SK-N-SH (cell line): ENCODE measurements around the gene DLG2. TPM values are rescaled to one million over a fixed set of nuclear protein-coding genes. Genes with fewer than 3 reads are reported as not detected.

ENCODE experiments used
- CTCF ChIA-PET: fragments of 300-600, 350-600 bp; formaldehyde crosslinking; extraction: SDS; loops from one replicate; lab custom pipeline; 2021; lab: Yijun Ruan, JAX
- POLR2A ChIA-PET: fragments of 350-600 bp; sonication (Branson Sonifier 250); formaldehyde crosslinking; extraction: SDS; loops from one replicate; lab custom pipeline; 2020; ENCODE audit warnings: antibody characterized with exemption, inconsistent platforms; lab: Yijun Ruan, JAX
- DNase-seq: peaks from one replicate; pipeline ENCODE4 v3.0.0; 2012
- H2AFZ ChIP-seq: fragments of 200-600 bp; sonication (generic); 2 replicates; pipeline ENCODE4 v1.8.1; 2016; ENCODE audit warnings: antibody characterized with exemption, mild to moderate bottlenecking, low read depth
- H3F3A ChIP-seq: fragments of 200-600 bp; sonication (generic); replicated peaks from 2 replicates; pipeline ENCODE3; 2016; ENCODE audit warnings: antibody characterized with exemption, mild to moderate bottlenecking; ENCODE audit not compliant: insufficient read depth
- H3K27ac ChIP-seq, 2 experiments: fragments of 200-500 bp in 1 of 2; fragments of 200-600 bp in 1 of 2; sonication (Bioruptor generic) in 1 of 2; sonication (generic), shearing (Covaris generic) in 1 of 2; 2 replicates each; pipeline versions ENCODE4 v1.5.1 to v1.6.1; 2014 to 2016; ENCODE audit warnings: low read depth in 2 of 2, inconsistent platforms in 1 of 2, low read length in 1 of 2, mild to moderate bottlenecking in 1 of 2, mixed read lengths in 1 of 2
- H3K27me3 ChIP-seq: fragments of 200-600 bp; sonication (generic), shearing (Covaris generic); 2 replicates; pipeline ENCODE4 v1.6.1; 2016; ENCODE audit warnings: mixed run types; ENCODE audit not compliant: insufficient read depth
- H3K36me3 ChIP-seq, 2 experiments: fragments of 200-500 bp in 1 of 2; fragments of 200-600 bp in 1 of 2; sonication (Bioruptor generic) in 1 of 2; sonication (generic) in 1 of 2; replicated peaks in 1 of 2; 2 replicates each; pipeline versions ENCODE3 to v1.5.1; 2014 to 2016; ENCODE audit warnings: low read length in 1 of 2, mild to moderate bottlenecking in 1 of 2; ENCODE audit not compliant: insufficient read depth in 2 of 2, control insufficient read depth in 1 of 2
- H3K4me1 ChIP-seq, 2 experiments: fragments of 200-500 bp in 1 of 2; fragments of 200-600 bp in 1 of 2; sonication (Bioruptor generic) in 1 of 2; sonication (generic), shearing (Covaris generic) in 1 of 2; 2 replicates each; pipeline versions ENCODE4 v1.5.1 to v1.6.1; 2014 to 2016; ENCODE audit warnings: low read depth in 1 of 2, low read length in 1 of 2, mixed run types in 1 of 2; ENCODE audit not compliant: insufficient read depth in 2 of 2, control insufficient read depth in 1 of 2
- H3K4me2 ChIP-seq: fragments of 200-600 bp; sonication (generic), shearing (Covaris generic); 2 replicates; pipeline ENCODE4 v1.6.1; 2017; ENCODE audit warnings: mixed run types
- H3K4me3 ChIP-seq, 2 experiments: fragments of 200-500 bp in 1 of 2; fragments of 200-600 bp in 1 of 2; sonication (Bioruptor generic) in 1 of 2; sonication (generic), shearing (Covaris generic) in 1 of 2; 2 replicates each; pipeline versions ENCODE4 v1.5.1 to v1.8.1; 2014 to 2016; ENCODE audit warnings: low read depth in 2 of 2, inconsistent platforms in 1 of 2, low read length in 1 of 2, mild to moderate bottlenecking in 1 of 2, mixed read lengths in 1 of 2, moderate library complexity in 1 of 2
- H3K79me2 ChIP-seq: fragments of 200-600 bp; sonication (generic); 2 replicates; pipeline ENCODE4 v1.8.1; 2017; ENCODE audit warnings: mild to moderate bottlenecking; ENCODE audit not compliant: insufficient read depth
- H3K9ac ChIP-seq: fragments of 200-600 bp; sonication (generic); 2 replicates; pipeline ENCODE4 v1.6.1; 2017; ENCODE audit warnings: mixed run types
- H3K9me2 ChIP-seq: fragments of 200-600 bp; sonication (generic); 2 replicates; pipeline ENCODE4 v1.6.1; 2017; ENCODE audit warnings: mixed run types
- H3K9me3 ChIP-seq: fragments of 200-600 bp; sonication (generic); 2 replicates; pipeline ENCODE4 v1.6.1; 2017; ENCODE audit warnings: mixed run types, mild to moderate bottlenecking, moderate library complexity
- H4K20me1 ChIP-seq: fragments of 200-600 bp; sonication (generic); 2 replicates; pipeline ENCODE4 v1.6.1; 2017; ENCODE audit warnings: mild to moderate bottlenecking, mixed run types; ENCODE audit not compliant: insufficient read depth
- CHD2 ChIP-seq: fragments of 150-350 bp; IDR thresholded peaks from 2 replicates; pipeline ENCODE4 v1.6.1; 2018; ENCODE audit warnings: low read length; ENCODE audit not compliant: partially characterized antibody
- EP300 ChIP-seq, 2 experiments: IDR thresholded peaks; 2 replicates each; pipeline versions ENCODE4 v1.4.0 to v1.6.1; 2012; ENCODE audit warnings: borderline replicate concordance in 1 of 2, low read depth in 1 of 2, low read length in 1 of 2
- FOXJ3 ChIP-seq: sonication (generic); formaldehyde crosslinking; IDR thresholded peaks from 2 replicates; pipeline ENCODE4 v1.5.1; 2020; ENCODE audit warnings: mild to moderate bottlenecking, missing genetic modification reagents
- FOXM1 ChIP-seq: IDR thresholded peaks from 2 replicates; pipeline ENCODE4 v1.4.0; 2012; ENCODE audit warnings: low read depth, mild to moderate bottlenecking
- GATA2 ChIP-seq: sonication (generic); formaldehyde crosslinking; IDR thresholded peaks from 2 replicates; pipeline ENCODE4 v1.5.0; 2020; ENCODE audit warnings: mild to moderate bottlenecking, missing genetic modification reagents
- NFIC ChIP-seq: IDR thresholded peaks from 2 replicates; pipeline ENCODE4 v1.4.0; 2012; ENCODE audit warnings: borderline replicate concordance
- POLR2AphosphoS5 ChIP-seq: IDR thresholded peaks from 2 replicates; pipeline ENCODE4 v1.6.1; 2012; ENCODE audit warnings: low read depth, low read length
- RAD21 ChIP-seq: IDR thresholded peaks from 2 replicates; pipeline ENCODE4 v1.6.1; 2012; ENCODE audit warnings: mild to moderate bottlenecking, low read length
- RCOR1 ChIP-seq: fragments of 150-350 bp; IDR thresholded peaks from 2 replicates; pipeline ENCODE4 v1.6.1; 2017; ENCODE audit warnings: antibody characterized with exemption, low read length
- SIN3A ChIP-seq: IDR thresholded peaks from 2 replicates; pipeline ENCODE4 v1.6.1; 2012; ENCODE audit warnings: low read depth, mild to moderate bottlenecking, low read length, moderate library complexity, borderline replicate concordance
- SMC3 ChIP-seq: IDR thresholded peaks from 2 replicates; pipeline ENCODE4 v1.6.1; 2012; ENCODE audit warnings: low read depth, low read length, improper control_type of control experiment
- TAF1 ChIP-seq: IDR thresholded peaks from 2 replicates; pipeline ENCODE4 v1.6.1; 2012; ENCODE audit warnings: low read depth, mild to moderate bottlenecking, low read length, moderate library complexity, borderline replicate concordance
- WGBS: methylation state at CpG from one replicate; pipeline ENCODE4 v1.1.6; 2017; ENCODE audit warnings: low lambda C conversion rate; 5-methylcytosine and 5-hydroxymethylcytosine counted together
- polyA plus RNA-seq, 3 experiments: library from polyadenylated mRNA; depleted of rRNA; stranded (reverse); fragments of >200 nt; gene quantifications; 2 replicates each; pipeline ENCODE4 v1.2.3, GENCODE V29; 2012
- TF ChIP-seq, protein P1 (sequence below): fragments of 200-600 bp; sonication (generic); IDR thresholded peaks from 2 replicates; pipeline ENCODE4 v1.6.1; 2017; ENCODE audit warnings: antibody characterized with exemption, mild to moderate bottlenecking, moderate library complexity
- TF ChIP-seq, protein P2 (sequence below): IDR thresholded peaks from 2 replicates; pipeline ENCODE4 v1.4.0; 2012; ENCODE audit warnings: low read depth
- TF ChIP-seq, protein P3 (sequence below): IDR thresholded peaks from 2 replicates; pipeline ENCODE4 v1.4.0; 2012; ENCODE audit warnings: low read depth, borderline replicate concordance
- TF ChIP-seq, protein P4 (sequence below): fragments of 150-350 bp; IDR thresholded peaks from 2 replicates; pipeline ENCODE4 v1.6.1; 2017; ENCODE audit warnings: antibody characterized with exemption, low read length, low read depth, borderline replicate concordance

Gene DLG2
- polyA plus RNA-seq, 1 of the 3 experiments (the other 2 are of a cell fraction), result 0.21 TPM

DNA sequence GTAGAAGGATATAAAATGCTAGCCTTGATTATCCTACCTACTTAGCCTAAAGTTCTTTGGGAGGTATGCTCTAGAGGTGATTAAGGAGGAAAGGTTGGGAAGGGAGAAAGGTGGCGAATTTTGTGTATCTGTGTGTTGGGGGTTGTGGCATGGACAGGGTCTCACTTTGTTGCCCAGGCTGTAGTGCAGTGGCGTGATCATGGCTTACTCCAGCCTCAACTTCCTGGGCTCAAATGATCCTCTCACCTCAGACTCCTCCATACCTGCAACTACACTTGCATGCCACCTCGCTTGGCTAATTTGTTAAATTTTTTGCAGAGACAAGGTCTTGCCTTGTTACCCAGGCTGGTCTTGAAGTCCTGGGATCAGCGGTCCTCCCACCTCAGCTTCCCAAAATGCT lies 1094.8 kb downstream of the DLG2 start:
- CTCF ChIA-PET, result interaction anchor here (1.3 to 2.4 kb wide), 7 partner anchors 9 to 712 kb away, joined by 4 to 13 read pairs (median 7); no protein-coding TSS in a partner anchor
- POLR2A ChIA-PET, result interaction anchor here (0.5 kb wide), 1 partner anchor 703 kb away, joined by 3 read pairs; no protein-coding TSS in a partner anchor

DNA sequence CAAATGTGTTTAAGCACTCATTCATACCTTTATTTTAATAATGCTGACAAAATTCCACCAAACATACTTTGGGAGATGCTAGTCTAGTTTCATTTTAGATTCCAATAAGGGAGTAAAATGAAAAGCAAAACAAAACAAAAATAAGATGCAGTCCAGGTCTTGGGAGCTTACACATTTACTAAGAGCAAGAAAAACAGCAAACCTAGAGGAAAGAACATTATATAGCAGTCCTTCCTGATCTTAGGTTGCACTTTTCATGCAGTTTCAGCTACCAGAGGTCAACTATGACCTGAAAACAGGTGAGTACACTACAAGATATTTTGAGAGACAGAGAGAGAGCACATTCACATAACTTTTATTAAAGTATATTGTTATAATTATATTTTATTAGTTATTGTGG lies 1100.9 kb downstream of the DLG2 start:
- Histone ChIP-seq H3K9ac (no peak overlapping the region), H3K4me3 (no peak overlapping the region), H3K27me3 (no peaks in the 10 kb centered on the region), H4K20me1 (no peaks in the 10 kb centered on the region), H3K9me3 (no peaks in the 10 kb centered on the region), H2AFZ (no peak overlapping the region), H3K9me2 (no peaks in the 10 kb centered on the region), H3K27ac (no peak overlapping the region), H3K79me2 (no peaks in the 10 kb centered on the region), H3K4me2 (no peak overlapping the region), H3K36me3 (no peaks in the 10 kb centered on the region), H3F3A (no peaks in the 10 kb centered on the region), H3K4me1 (no peaks in the 10 kb centered on the region)
- ChIA-PET CTCF (interaction anchor here (0.9 to 10.0 kb wide), 6 partner anchors 8 to 699 kb away, joined by 3 to 156 read pairs (median 32); no protein-coding TSS in a partner anchor), POLR2A (no interaction called here)
- DNase-seq, result no peak
- no peak for TF ChIP-seq TAF1
- TF ChIP-seq, protein P1, sequence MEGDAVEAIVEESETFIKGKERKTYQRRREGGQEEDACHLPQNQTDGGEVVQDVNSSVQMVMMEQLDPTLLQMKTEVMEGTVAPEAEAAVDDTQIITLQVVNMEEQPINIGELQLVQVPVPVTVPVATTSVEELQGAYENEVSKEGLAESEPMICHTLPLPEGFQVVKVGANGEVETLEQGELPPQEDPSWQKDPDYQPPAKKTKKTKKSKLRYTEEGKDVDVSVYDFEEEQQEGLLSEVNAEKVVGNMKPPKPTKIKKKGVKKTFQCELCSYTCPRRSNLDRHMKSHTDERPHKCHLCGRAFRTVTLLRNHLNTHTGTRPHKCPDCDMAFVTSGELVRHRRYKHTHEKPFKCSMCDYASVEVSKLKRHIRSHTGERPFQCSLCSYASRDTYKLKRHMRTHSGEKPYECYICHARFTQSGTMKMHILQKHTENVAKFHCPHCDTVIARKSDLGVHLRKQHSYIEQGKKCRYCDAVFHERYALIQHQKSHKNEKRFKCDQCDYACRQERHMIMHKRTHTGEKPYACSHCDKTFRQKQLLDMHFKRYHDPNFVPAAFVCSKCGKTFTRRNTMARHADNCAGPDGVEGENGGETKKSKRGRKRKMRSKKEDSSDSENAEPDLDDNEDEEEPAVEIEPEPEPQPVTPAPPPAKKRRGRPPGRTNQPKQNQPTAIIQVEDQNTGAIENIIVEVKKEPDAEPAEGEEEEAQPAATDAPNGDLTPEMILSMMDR, result peak; percentile 10; the same call in 1 of the 2 replicates

More for the DNA sequence above, 1094.8 kb downstream of the DLG2 start:
- Histone ChIP-seq H3K9ac (no peak overlapping the region), H2AFZ (no peak overlapping the region), H3K79me2 (no peaks in the 10 kb centered on the region), H3F3A (no peaks in the 10 kb centered on the region), H3K27me3 (no peaks in the 10 kb centered on the region), H4K20me1 (no peaks in the 10 kb centered on the region), H3K4me2 (no peak overlapping the region), H3K4me1 (no peaks in the 10 kb centered on the region), H3K9me2 (no peaks in the 10 kb centered on the region), H3K36me3 (no peaks in the 10 kb centered on the region), H3K9me3 (no peaks in the 10 kb centered on the region), H3K27ac (no peak overlapping the region), H3K4me3 (no peak overlapping the region)
- no peak for DNase-seq
- TF ChIP-seq RCOR1, result no peak
- WGBS, result 67% methylated on average over 4 of the region's 4 CpGs

DNA sequence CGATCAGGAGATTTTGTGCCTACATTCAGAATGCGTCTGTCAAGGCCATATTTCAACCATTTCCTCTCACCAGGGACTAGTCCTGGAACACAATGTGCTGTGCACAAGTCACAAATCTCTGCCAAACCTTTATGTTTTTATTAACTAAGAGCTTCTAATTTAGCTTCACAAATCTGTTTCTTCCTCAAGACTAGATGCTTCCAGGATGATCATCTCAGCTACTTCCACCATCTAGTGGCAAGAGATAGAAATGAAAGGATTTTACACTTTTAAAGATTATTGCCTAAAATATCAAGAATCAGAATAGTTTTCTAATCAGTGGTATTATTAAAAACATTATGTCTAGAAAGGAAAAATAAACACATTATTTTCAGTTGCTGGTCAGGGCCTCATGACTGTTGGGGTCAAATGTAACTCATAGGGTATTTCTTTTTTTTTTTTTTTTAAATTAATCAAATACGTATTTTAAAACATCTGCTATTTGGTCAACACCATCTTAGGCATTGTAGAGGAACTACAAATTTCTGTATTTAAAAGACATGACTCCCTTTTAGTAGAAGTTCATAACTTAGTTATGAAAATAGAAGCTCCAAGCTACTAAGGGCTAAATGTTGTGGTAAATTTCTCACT lies 1102.6 kb downstream of the DLG2 start:
- H4K20me1 ChIP-seq, result no peaks in the 10 kb centered on the region
- no peaks in the 10 kb centered on the region for H3K9me3 ChIP-seq
- H3K9me2 ChIP-seq, result no peaks in the 10 kb centered on the region
- H3F3A ChIP-seq, result no peaks in the 10 kb centered on the region
- 61% methylated on average over 3 of the region's 3 CpGs for WGBS
- ChIA-PET CTCF (interaction anchor here (0.7 to 10.0 kb wide), 33 partner anchors 8 to 709 kb away, joined by 3 to 156 read pairs (median 4); no protein-coding TSS in a partner anchor), POLR2A (interaction anchor here (0.6 kb wide), 1 partner anchor 659 kb away, joined by 3 read pairs; no protein-coding TSS in a partner anchor)
- no peak overlapping the region for H3K4me2 ChIP-seq
- no peaks in the 10 kb centered on the region for H3K79me2 ChIP-seq
- H3K27ac ChIP-seq, result no peak overlapping the region; a peak in 1 of 4 replicates
- H3K27me3 ChIP-seq, result no peaks in the 10 kb centered on the region
- no peaks in the 10 kb centered on the region for H3K36me3 ChIP-seq
- peaks cover 0 to under 1% of the 10 kb centered on the region in 2 experiments; a peak in 2 of 4 replicates for H3K4me1 ChIP-seq
- no peak overlapping the region for H3K9ac ChIP-seq
- H2AFZ ChIP-seq, result no peak overlapping the region
- peak; percentile 36 for DNase-seq
- H3K4me3 ChIP-seq, result no peak overlapping the region
- TF ChIP-seq, protein P2, sequence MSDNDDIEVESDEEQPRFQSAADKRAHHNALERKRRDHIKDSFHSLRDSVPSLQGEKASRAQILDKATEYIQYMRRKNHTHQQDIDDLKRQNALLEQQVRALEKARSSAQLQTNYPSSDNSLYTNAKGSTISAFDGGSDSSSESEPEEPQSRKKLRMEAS, result no peak
- TF ChIP-seq SMC3, result peak; percentile 68
- no peak for TF ChIP-seq NFIC
- TF ChIP-seq FOXM1, result no peak
- TF ChIP-seq FOXJ3 (CRISPR knock-in tag), result no peak
- TF ChIP-seq SIN3A, result no peak
- TF ChIP-seq EP300 (IDR thresholded peaks at IDR 0.05; ENCODE audit: borderline replicate concordance in 1 of 2, low read depth in 1 of 2, low read length in 1 of 2), result no peak
- TF ChIP-seq, protein P3, sequence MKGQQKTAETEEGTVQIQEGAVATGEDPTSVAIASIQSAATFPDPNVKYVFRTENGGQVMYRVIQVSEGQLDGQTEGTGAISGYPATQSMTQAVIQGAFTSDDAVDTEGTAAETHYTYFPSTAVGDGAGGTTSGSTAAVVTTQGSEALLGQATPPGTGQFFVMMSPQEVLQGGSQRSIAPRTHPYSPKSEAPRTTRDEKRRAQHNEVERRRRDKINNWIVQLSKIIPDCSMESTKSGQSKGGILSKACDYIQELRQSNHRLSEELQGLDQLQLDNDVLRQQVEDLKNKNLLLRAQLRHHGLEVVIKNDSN, result no peak
- peak; percentile 80 for TF ChIP-seq RAD21
- TF ChIP-seq GATA2 (CRISPR knock-in tag), result no peak
- no peak for TF ChIP-seq CHD2
- TF ChIP-seq, protein P4, sequence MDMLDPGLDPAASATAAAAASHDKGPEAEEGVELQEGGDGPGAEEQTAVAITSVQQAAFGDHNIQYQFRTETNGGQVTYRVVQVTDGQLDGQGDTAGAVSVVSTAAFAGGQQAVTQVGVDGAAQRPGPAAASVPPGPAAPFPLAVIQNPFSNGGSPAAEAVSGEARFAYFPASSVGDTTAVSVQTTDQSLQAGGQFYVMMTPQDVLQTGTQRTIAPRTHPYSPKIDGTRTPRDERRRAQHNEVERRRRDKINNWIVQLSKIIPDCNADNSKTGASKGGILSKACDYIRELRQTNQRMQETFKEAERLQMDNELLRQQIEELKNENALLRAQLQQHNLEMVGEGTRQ, result no peak
- TF ChIP-seq POLR2AphosphoS5, result no peak
